WI38 (cell line): ENCODE measurements around the gene ADSS2.
"Not testable (repeated sequence)": the region's sequence is repeated elsewhere in the genome, so short reads cannot be mapped to it uniquely, and the experiment has no call there.

Source experiments
- H3K4me3 ChIP-seq: 2 replicates; pipeline ENCODE4 v1.5.1; 2011; ENCODE audit warnings: low read depth, mild to moderate bottlenecking, control low read depth, low read length
- TF ChIP-seq, protein P1 (sequence below): IDR thresholded peaks from 2 replicates; pipeline ENCODE4 v1.5.1; 2012; ENCODE audit warnings: low read depth, mild to moderate bottlenecking, control low read depth, low read length

Gene ADSS2

GRCh38 chr1:244386595-244386994, 65.1 kb downstream of the ADSS2 start:
- H3K4me3 ChIP-seq, result no peak overlapping the region
- TF ChIP-seq, protein P1, sequence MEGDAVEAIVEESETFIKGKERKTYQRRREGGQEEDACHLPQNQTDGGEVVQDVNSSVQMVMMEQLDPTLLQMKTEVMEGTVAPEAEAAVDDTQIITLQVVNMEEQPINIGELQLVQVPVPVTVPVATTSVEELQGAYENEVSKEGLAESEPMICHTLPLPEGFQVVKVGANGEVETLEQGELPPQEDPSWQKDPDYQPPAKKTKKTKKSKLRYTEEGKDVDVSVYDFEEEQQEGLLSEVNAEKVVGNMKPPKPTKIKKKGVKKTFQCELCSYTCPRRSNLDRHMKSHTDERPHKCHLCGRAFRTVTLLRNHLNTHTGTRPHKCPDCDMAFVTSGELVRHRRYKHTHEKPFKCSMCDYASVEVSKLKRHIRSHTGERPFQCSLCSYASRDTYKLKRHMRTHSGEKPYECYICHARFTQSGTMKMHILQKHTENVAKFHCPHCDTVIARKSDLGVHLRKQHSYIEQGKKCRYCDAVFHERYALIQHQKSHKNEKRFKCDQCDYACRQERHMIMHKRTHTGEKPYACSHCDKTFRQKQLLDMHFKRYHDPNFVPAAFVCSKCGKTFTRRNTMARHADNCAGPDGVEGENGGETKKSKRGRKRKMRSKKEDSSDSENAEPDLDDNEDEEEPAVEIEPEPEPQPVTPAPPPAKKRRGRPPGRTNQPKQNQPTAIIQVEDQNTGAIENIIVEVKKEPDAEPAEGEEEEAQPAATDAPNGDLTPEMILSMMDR, result no peak

DNA sequence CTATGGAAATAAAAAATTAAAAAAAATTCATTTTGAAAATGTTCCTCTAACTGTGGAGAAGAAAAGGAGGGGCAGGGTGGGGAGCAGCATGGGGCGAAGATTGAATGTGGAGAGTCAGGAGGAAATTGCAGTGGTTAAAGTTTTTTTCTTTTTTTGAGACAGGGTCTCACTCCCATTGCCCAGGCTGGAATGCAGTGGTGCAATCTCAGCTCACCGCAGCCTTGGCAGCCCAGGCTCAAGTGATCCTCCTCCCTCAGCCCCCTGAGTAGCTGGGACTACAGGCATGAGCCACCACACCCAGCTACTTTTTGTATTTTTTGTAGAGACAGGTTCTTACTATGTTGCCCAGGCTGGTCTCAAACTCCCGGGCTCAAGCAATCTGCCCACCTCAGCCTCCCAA, 67.6 kb downstream of the ADSS2 start:
- H3K4me3 ChIP-seq, result no peak overlapping the region
- TF ChIP-seq, protein P1, result no peak

DNA sequence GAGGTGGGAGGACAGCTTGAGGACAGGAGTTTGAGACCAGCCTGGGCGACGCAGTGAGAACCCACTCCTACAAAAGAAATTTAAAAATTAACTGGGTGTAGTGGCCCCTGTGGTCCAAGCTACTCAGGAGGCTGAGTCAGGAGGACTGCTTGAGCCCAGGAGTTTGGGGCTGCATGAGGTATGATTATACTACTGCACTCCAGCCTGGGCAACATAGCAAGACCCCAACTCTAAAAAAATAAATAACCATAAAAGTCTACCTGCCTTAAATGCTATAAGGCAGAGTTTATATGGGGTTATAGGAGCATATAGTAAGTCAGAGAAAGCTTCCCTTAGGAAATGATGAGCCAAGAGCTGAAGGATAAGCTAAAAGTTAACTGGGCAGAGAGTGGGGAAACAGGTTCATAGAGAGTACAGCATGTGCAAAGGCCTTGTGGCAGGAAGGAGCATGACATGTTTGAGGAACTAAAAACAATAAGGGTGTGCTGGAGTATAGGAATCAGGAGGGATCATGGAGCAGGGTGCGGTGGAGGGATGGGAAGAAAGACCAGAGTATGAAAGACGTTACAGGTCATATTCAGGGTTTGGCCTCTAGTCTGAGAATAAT, 68.3 kb downstream of the ADSS2 start:
- no peak overlapping the region for H3K4me3 ChIP-seq
- TF ChIP-seq, protein P1, result no peak

DNA sequence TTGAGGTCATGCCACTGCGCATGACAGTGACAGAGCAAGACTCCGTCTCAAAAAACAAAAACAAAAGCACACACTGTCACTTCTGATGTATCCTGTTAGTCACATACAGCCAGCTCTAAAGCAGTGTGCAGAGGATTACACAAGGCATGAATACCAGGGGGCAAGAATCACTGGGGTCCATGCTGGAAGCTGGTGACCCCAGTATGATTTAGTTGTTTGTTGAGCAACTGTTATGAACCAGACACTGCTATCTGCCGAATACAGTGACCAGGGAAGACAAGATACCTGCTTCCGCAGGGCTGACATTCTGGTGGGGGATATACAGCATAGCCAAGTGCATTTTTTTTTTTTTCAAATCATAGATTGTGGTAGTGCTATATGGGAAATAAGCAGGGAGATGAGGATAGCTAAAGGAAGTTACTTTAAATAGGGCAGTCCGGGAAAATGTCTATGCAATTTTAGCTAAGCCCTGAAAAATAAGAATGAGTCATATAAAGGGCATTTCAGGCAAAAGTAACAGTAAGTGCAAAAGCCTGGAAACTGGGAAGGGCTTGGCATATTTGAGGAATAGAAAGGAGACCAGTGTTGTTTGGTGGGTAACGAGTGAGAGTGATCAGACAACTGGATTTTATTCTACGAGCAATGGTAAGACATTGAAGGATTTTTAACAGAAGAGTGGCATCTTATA, 69.7 kb downstream of the ADSS2 start:
- H3K4me3 ChIP-seq, result peak overlapping the region; percentile 14; the same call in 1 of the 2 replicates
- TF ChIP-seq, protein P1, result no peak

DNA sequence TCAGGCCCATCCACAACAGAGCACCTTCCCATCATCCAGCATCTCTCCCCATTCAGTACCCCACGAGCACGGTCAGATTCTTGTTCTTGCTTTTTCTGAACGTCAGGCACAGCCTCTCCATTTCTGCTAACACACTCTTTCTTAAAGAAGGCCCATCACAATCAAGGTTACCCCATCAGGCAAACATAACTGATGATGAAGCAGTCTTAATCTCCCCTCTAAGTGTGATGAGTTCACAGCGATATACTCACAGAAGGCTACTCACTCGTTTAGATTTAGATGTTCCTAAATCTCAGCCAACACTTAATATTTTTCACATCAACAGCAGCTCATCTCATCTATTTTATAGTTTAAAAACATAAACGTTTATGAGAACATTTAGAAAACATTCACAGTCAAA, 75.6 kb downstream of the ADSS2 start:
- TF ChIP-seq, protein P1, result no peak
- H3K4me3 ChIP-seq, result no peak overlapping the region

DNA sequence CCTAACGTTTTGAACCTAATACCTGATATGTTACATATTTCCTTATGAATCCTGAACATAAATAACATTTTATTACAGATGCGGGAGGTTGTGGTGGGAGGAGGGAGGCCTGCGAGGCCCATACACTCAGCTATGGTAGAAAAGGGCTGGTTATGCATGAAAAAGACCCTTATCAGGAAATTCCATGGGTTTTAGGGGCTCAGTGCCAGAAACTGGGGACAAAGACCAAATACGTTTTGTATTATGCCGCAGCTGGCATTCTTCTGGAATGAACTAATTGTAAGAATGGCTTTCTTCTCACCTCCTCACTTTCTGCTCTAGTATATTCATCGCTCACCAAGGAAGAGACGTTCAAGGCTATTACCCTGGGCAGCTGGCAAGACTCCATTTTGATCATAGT, 76.7 kb downstream of the ADSS2 start:
- no peak overlapping the region for H3K4me3 ChIP-seq
- TF ChIP-seq, protein P1, result no peak

GRCh38 chr1:244374484-244374883, 77.2 kb downstream of the ADSS2 start:
- not testable (repeated sequence) for H3K4me3 ChIP-seq
